Measurements from ENCODE around the gene RPTN.

Gene RPTN

DNA sequence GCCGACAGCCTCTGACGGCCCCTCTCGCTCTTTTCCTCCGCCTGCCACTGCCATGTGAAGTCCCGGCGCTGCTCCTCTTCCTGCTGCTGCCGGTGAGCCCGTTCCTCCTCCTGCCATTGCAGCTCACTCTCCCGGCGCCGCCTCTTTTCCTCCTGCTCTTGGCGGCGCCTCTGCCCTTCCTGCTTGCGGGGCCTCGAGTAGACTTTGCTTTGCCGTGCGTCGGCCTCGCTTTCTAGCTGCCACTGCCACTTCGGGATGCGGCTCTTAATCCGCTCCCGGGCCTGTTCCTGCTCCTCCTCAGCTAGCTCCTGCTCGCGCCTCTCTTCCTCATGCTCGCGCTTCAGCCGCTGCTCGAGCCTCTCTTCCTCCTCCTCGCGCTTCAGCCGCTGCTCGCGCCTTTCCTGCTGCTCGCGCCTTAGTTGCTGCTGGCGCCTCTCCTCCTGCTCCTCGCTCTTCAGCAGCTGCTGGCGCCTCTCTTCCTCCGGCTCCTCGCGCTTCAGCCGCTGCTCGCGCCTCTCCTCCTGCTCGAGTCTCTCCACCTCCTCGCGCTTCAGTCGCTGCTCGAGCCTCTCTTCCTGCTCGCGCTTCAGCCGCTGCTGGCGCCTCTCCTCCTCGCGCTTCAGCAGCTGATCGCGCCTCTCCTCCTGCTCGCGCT, 48.0 kb downstream of the RPTN start:
- peak; percentile 56 to 67 for DNase-seq

DNA sequence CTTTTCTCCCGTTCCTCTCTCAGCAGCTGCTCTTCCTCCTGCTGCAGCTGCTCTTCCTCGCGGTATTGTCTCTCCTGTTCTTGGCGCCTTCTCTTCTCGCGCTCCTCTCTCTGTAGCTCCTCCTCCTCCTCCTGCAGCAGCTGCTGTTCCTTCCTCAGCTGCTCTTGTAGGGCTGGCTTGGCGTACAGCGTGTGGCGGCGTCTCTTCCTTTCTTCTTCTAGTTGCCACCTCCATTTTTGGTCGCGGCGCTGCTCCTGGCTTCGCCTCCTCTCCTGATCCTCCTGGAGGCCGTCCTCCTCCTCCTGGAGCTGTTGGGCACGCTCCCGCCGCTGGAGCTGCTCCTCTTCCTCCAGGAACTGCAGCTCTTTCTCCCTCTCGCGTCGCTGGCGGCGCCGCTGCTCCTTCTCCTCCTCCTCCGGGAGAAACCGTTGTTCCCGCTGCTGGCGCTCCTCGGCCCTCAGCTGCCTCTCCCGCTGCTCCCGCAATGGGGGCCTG, 48.6 kb downstream of the RPTN start:
- DNase-seq: peak; percentile 46 to 55

DNA sequence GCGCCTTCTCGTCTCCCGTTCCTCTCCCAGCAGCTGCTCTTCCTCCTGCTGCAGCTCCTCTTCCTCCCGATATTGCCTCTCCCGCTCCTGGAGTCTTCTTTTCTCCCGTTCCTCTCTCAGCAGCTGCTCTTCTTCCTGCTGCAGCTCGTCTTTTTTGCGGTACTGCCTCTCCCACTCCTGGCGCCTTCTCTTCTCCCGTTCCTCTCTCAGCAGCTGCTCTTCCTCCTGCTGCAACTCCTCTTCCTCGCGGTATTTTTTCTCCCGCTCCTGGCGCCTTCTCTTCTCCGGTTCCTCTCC, 49.1 kb downstream of the RPTN start:
- no peak for DNase-seq

DNA sequence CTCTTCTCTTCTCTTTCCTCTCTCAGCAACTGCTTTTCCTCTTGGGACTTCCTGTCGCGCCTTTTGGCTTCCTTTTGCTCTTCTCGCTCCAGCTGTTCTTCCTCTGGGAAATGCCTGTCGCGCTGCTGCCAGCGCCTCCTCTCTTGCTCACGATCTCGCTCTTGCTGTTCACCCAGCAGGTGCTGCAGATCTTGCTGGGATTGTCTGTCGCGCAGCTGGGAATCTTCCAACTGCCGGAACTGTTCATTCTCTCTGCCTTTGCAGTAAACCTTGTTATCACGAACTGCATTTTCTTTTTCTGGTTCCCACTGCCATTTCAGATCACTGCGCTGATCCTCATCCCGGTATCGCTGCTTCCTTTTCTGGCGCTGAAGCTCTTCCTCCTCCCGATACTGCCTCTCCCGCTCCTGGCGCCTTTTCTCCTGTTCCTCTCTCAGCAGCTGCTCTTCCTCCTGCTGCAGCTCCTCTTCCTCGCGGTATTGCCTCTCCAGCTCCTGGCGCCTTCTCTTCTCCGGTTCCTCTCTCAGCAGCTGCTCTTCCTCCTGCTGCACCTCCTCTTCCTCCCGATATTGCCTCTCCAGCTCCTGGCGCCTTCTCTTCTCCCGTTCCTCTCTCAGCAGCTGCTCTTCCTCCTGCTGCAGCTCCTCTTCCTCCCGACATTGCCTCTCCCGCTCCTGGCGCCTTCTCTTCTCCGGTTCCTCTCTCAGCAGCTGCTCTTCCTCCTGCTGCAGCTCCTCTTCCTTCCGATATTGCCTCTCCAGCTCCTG, 49.6 kb downstream of the RPTN start:
- DNase-seq: peak; percentile 22

DNA sequence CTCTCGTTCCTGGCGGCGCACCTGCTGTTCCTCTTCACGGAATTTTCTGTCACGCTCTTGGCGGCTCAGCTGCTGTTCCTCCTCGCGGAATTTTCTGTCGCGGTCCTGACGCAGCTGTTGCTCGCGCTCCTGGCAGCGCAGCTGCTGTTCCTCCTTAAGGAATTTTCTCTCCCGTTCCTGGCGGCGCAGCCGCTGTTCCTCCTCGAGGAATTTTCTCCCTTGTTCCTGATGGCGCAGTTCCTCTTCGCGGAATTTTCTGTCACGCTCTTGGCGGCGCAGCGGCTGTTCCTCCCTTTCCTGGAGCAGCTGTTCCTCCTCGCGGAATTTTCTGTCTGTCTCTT, 50.2 kb downstream of the RPTN start:
- no peak for DNase-seq

DNA sequence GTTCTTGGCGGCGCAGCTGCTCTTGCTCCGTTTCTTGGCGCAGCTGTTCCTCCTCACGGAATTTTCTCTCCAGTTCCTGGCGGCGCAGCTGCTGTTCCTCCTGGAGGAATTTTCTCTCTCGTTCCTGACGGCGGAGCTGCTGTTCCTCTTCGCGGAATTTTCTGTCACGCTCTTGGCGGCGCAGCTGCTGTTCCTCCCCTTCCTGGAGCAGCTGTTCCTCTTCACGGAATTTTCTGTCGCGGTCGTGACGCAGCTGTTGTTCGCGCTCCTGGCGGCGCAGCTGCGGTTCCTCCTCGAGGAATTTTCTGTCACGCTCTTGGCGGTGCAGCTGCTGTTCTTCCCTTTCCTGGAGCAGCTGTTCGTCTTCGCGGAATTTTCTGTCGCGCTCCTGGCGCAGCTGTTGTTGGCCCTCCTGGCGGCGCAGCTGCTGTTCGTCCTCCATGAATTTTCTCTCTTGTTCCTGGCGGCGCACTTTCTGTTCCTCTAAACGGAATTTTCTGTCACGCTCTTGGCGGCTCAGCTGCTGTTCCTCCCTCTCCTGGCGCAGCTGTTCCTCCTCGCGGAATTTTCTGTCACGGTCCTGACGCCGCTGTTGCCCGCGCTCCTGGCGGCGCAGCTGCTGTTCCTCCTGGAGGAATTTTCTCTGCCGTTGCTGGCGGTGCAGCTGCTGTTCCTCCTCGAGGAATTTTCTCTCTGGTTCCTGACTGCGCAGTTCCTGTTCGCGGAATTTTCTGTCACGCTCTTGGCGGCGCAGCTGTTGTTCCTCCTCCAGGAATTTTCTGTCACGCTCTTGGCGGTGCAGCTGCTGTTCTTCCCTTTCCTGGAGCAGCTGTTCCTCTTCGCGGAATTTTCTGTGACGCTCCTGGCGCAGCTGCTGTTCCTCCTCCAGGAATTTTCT, 50.8 kb downstream of the RPTN start:
- DNase-seq: peak in 1 of 2 experiments; percentile 18

DNA sequence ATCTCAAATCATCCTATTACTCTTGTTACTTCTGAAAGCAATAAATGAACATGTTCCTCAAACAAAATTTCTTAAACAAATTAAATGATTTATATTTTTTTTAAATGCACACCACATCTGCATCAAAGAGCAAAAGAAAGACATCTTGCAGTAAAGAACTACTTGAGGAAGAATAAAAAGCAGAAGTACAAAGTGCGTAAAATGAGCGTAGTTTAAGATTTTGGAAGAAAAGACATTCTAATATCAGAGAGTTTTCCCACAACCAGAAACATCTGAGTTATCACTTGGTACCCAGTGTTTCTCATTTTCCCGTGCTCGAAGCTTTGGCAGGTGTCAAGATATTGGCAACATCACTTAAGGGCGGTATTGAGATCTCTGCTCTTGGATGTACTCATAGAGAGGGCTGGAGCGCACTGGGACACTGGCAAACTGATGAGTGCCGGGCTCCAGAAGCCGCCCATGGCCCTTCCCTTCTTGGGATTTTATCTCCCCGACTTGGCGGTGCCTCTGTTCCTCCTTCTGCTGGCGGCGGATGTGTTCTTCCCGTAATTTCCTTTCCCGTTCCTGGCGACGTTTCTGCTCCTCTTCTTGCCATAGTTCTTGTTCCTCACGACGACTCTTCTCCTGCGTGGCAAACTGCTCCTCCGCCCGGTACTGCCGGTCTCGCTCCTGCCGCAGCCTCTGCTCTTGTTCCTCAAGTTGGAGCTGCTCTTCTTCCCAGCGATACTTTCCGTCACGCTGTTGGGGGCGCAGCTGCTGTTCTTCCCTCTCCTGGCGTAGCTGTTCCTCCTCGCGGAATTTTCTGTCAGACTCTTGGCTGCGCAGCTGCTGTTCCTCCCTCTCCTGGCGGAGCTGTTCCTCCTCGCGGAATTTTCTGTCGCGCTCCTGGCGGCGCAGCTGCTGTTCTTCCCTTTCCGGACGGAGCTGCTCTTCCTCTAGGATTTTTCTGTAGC, 51.7 kb downstream of the RPTN start:
- peak; percentile 20 to 22 for DNase-seq

DNA sequence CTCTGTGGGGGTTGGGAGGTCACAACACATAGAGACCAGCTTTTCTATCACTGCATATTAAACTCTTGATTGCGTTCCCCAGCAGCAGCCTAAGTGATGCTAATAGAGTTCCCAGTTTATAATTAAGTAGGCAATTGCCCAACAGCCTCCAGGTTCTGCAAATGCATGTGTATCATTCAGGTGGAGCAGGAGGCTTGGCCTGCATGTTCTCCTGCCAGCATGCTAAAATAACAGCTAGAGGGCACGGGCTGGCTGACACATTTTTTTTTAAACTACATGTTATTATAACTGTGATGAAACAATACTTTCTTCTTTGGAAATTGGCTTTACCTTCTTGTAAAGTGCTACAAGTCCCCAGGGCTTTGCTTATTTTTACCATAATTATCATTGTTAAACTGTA, 54.2 kb downstream of the RPTN start:
- DNase-seq: no peak

Measured in activated T-cell treated with anti-CD3 and anti-CD28 coated beads, Interleukin-2, amount 50 U/mL, for 48 hours (primary cell).